Neural crest cell (in vitro differentiated cells): ENCODE data around the gene CLN5. TPM values are rescaled to one million over a fixed set of nuclear protein-coding genes. Genes with fewer than 3 reads are reported as not detected.

ENCODE experiments used
- DNase-seq: peaks from one replicate; pipeline ENCODE4 v3.0.0; 2021; ENCODE audit warnings: low read depth, mixed read lengths, low spot score
- H3K27ac Mint-ChIP-seq: one replicate; pipeline ENCODE4 v1.8.0; 2021; ENCODE audit warnings: mild to moderate bottlenecking, mixed read lengths; ENCODE audit not compliant: unreplicated experiment
- H3K27me3 Mint-ChIP-seq: 2 replicates; pipeline ENCODE4 v1.8.0; 2021; ENCODE audit warnings: low read depth, mild to moderate bottlenecking, mixed read lengths
- H3K36me3 Mint-ChIP-seq: 2 replicates; pipeline ENCODE4 v1.8.0; 2021; ENCODE audit warnings: low read depth, mild to moderate bottlenecking, mixed read lengths
- H3K4me1 Mint-ChIP-seq: 2 replicates; pipeline ENCODE4 v1.8.0; 2021; ENCODE audit warnings: mixed read lengths
- H3K4me3 Mint-ChIP-seq: one replicate; pipeline ENCODE4 v1.8.0; 2021; ENCODE audit warnings: mild to moderate bottlenecking, mixed read lengths
- H3K9me3 Mint-ChIP-seq: 2 replicates; pipeline ENCODE4 v1.8.0; 2021; ENCODE audit warnings: mixed read lengths
- total RNA-seq: library from RNA; stranded (reverse); gene quantifications from 2 replicates; pipeline ENCODE4 v1.2.1, GENCODE V29; 2021
- TF ChIP-seq, protein P1 (sequence below): fragments of 200-600 bp; sonication (generic); conservative IDR thresholded peaks from 2 replicates; pipeline ENCODE4 v1.5.0; 2021; ENCODE audit warnings: antibody characterized with exemption, mild to moderate bottlenecking

Gene CLN5
- total RNA-seq, 1 donor from 2014 or later = 17.3 TPM

DNA sequence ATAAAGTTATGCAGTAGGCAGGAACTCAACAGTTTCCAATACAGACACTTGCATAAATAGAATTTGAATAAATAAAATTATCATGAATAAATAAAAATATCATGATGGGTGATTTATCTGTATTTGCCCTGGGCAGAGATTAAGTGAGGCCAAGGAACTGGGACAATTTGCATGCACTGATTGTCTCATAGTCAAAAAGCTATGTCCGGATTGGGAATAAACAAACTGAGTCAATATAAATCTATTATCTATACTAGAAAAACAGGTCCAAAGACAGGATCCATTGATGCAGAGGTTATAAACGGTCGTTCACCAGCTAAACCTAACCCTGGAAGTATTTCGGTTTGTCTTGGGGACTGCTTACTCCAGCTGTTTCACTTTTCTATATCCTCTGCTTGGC is 61.3 kb downstream of the CLN5 start:
- DNase-seq = no peak
- Mint-ChIP-seq H3K27ac (no peak overlapping the region), H3K36me3 (peaks cover 48% of the 10 kb centered on the region), H3K4me3 (no peak overlapping the region), H3K4me1 (peaks cover 11% of the 10 kb centered on the region), H3K27me3 (no peaks in the 10 kb centered on the region), H3K9me3 (no peaks in the 10 kb centered on the region)
- TF ChIP-seq, protein P1, sequence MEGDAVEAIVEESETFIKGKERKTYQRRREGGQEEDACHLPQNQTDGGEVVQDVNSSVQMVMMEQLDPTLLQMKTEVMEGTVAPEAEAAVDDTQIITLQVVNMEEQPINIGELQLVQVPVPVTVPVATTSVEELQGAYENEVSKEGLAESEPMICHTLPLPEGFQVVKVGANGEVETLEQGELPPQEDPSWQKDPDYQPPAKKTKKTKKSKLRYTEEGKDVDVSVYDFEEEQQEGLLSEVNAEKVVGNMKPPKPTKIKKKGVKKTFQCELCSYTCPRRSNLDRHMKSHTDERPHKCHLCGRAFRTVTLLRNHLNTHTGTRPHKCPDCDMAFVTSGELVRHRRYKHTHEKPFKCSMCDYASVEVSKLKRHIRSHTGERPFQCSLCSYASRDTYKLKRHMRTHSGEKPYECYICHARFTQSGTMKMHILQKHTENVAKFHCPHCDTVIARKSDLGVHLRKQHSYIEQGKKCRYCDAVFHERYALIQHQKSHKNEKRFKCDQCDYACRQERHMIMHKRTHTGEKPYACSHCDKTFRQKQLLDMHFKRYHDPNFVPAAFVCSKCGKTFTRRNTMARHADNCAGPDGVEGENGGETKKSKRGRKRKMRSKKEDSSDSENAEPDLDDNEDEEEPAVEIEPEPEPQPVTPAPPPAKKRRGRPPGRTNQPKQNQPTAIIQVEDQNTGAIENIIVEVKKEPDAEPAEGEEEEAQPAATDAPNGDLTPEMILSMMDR = no peak

Other genes with a start within 250 kb of the CLN5 start
- 7.4 and 8.6 TPM in 2 replicates for gene KCTD12, start 105.7 kb upstream of the CLN5 start, total RNA-seq
- not detected in 2 replicates for gene ACOD1, start 43.6 kb upstream of the CLN5 start, total RNA-seq
- 21.7 and 25.1 TPM in 2 replicates for gene FBXL3, start 35.1 kb downstream of the CLN5 start, total RNA-seq